GM18873 (cell line): ENCODE results near the gene RUSF1.
A peak's percentile ranks its signal among the peaks of the same experiment; 100 is the strongest.
"Not testable (repeated sequence)": the region's sequence is repeated elsewhere in the genome, so short reads cannot be mapped to it uniquely, and the experiment has no call there.

Experiments used
- ATAC-seq: cut with Tn5 transposase; IDR thresholded peaks from one replicate; pipeline ENCODE4 v1.9.1; 2021; ENCODE audit warnings: mild to moderate bottlenecking, moderate library complexity, moderate number of reproducible peaks; ENCODE audit not compliant: unreplicated experiment, low FRiP score

RUSF1 gene

GRCh38 chr16:31519759-31520431 is 11.7 kb upstream of the RUSF1 start:
- ATAC-seq, result no peak

GRCh38 chr16:31517800-31518402 is 9.7 kb upstream of the RUSF1 start:
- ATAC-seq, result no peak

- ATAC-seq, result no peak
Measured at GRCh38 chr16:31513884-31514283, 5.7 kb upstream of the RUSF1 start.

- ATAC-seq, result no peak
Measured at GRCh38 chr16:31513126-31513525, 4.9 kb upstream of the RUSF1 start.

- no peak for ATAC-seq
Measured at GRCh38 chr16:31508706-31509195, 560 bp upstream of the RUSF1 start.

- peak; percentile 4 for ATAC-seq
Measured at GRCh38 chr16:31507617-31507928, 618 bp downstream of the RUSF1 start.

GRCh38 chr16:31505483-31505882 is 2.7 kb downstream of the RUSF1 start:
- peak; percentile 38 for ATAC-seq

GRCh38 chr16:31504159-31504558 is 4.0 kb downstream of the RUSF1 start:
- no peak for ATAC-seq

GRCh38 chr16:31503555-31503954 is 4.6 kb downstream of the RUSF1 start:
- not testable (repeated sequence) for ATAC-seq

- no peak for ATAC-seq
Measured at GRCh38 chr16:31502981-31503380, 5.2 kb downstream of the RUSF1 start.

- no peak for ATAC-seq
Measured at GRCh38 chr16:31501966-31502348, 6.2 kb downstream of the RUSF1 start.

- no peak for ATAC-seq
Measured at GRCh38 chr16:31501226-31501965, 6.8 kb downstream of the RUSF1 start.

GRCh38 chr16:31499928-31500327 is 8.3 kb downstream of the RUSF1 start:
- no peak for ATAC-seq

- no peak for ATAC-seq
Measured at GRCh38 chr16:31498493-31498892, 9.7 kb downstream of the RUSF1 start.

- no peak for ATAC-seq
Measured at GRCh38 chr16:31496670-31497069, 11.5 kb downstream of the RUSF1 start.

- ATAC-seq, result no peak
Measured at GRCh38 chr16:31493506-31494125, 14.6 kb downstream of the RUSF1 start.

- ATAC-seq, result no peak
Measured at GRCh38 chr16:31491778-31492418, 16.3 kb downstream of the RUSF1 start.

- ATAC-seq, result no peak
Measured at GRCh38 chr16:31489616-31490584, 18.3 kb downstream of the RUSF1 start.

- no peak for ATAC-seq
Measured at GRCh38 chr16:31489298-31489564, 19.0 kb downstream of the RUSF1 start.
